Gastrocnemius medialis (tissue), 4 donors: Measurements from ENCODE around the gene RBL2.

Experiments
- CTCF ChIP-seq, 5 experiments: fragments of 450-650 bp in 3 of 5; fragments of 200-600 bp in 2 of 5; sonication (generic) in 2 of 5; IDR thresholded peaks in 4 of 5; conservative IDR thresholded peaks in 1 of 5; 1 replicate in 4 of 5; 2 replicates in 1 of 5; pipeline ENCODE4 v1.5.1; 2016 to 2019; ENCODE audit warnings: antibody characterized with exemption in 5 of 5, mild to moderate bottlenecking in 3 of 5, moderate library complexity in 3 of 5
- POLR2A ChIP-seq, 2 donors: fragments of 450-650 bp; IDR thresholded peaks; one replicate each; pipeline ENCODE4 v1.6.1; 2017; ENCODE audit warnings: antibody characterized with exemption in 2 of 2, mild to moderate bottlenecking in 2 of 2, moderate library complexity in 2 of 2

- no peak for TF ChIP-seq CTCF (IDR thresholded peaks at IDR 0.05 in 4 of 5, conservative IDR thresholded peaks at IDR 0.05 in 1 of 5)
- TF ChIP-seq POLR2A (IDR thresholded peaks at IDR 0.05): no peak
Observed at GRCh38 chr16:53453928-53454327, 19.7 kb downstream of the RBL2 start.
